IMR-90 (cell line): ENCODE results near the gene HPS6. TPM values are rescaled to one million over a fixed set of nuclear protein-coding genes. Genes with fewer than 3 reads are reported as not detected.

Experiments
- ATAC-seq: fragments of 200-7000 bp; cut with Tn5 transposase; 2 replicates; pipeline ENCODE4 v1.9.1; 2020; ENCODE audit warnings: low read depth, mild to moderate bottlenecking, moderate library complexity
- BruUV-seq: library from RNA; stranded (reverse); fragments of 400-500 nt; replicated peaks from 2 replicates; lab custom pipeline; 2021; lab: Mats Ljungman, UMichigan
- CTCF ChIA-PET: fragments of 300-600 bp; formaldehyde crosslinking; extraction: SDS; loops from one replicate; lab custom pipeline; 2021; ENCODE audit warnings: antibody characterized with exemption; lab: Yijun Ruan, JAX
- POLR2A ChIA-PET: fragments of 300-600 bp; sonication (Branson Sonifier 250); formaldehyde crosslinking; loops from one replicate; lab custom pipeline; 2022; ENCODE audit warnings: antibody characterized with exemption; ENCODE audit not compliant: unreplicated experiment; lab: Charles Lee
- DNase-seq: peaks from one replicate; pipeline ENCODE4 v3.0.0; 2013
- H2AFZ ChIP-seq: replicated peaks from 2 replicates; pipeline ENCODE3; 2013; ENCODE audit warnings: low read length, mild to moderate bottlenecking; ENCODE audit not compliant: poor library complexity
- H2AK5ac ChIP-seq: 2 replicates; pipeline ENCODE4 v1.6.1; 2013; ENCODE audit warnings: low read depth, low read length, inconsistent platforms
- H2AK9ac ChIP-seq: replicated peaks from 2 replicates; pipeline ENCODE3; 2013; ENCODE audit warnings: mild to moderate bottlenecking, low read depth, low read length, moderate library complexity; ENCODE audit not compliant: poor library complexity
- H2BK120ac ChIP-seq: 2 replicates; pipeline ENCODE4 v1.6.1; 2013; ENCODE audit warnings: low read depth, low read length, inconsistent platforms
- H2BK15ac ChIP-seq: 3 replicates; pipeline ENCODE4 v1.6.1; 2013; ENCODE audit warnings: low read depth, low read length, inconsistent platforms
- H2BK20ac ChIP-seq: 2 replicates; pipeline ENCODE4 v1.6.1; 2013; ENCODE audit warnings: low read depth, mild to moderate bottlenecking, inconsistent platforms, low read length, moderate library complexity
- H2BK5ac ChIP-seq: 2 replicates; pipeline ENCODE4 v1.6.1; 2013; ENCODE audit warnings: mild to moderate bottlenecking, low read depth, low read length, inconsistent platforms; ENCODE audit not compliant: poor library complexity, severe bottlenecking
- H3K14ac ChIP-seq: replicated peaks from 2 replicates; pipeline ENCODE4 v1.6.1; 2013; ENCODE audit warnings: low read depth, low read length, inconsistent platforms
- H3K18ac ChIP-seq: 2 replicates; pipeline ENCODE4 v1.6.1; 2013; ENCODE audit warnings: low read depth, low read length, control low read depth
- H3K23ac ChIP-seq: 2 replicates; pipeline ENCODE4 v1.6.1; 2013; ENCODE audit warnings: low read depth, low read length, inconsistent platforms
- H3K27ac ChIP-seq: 2 replicates; pipeline ENCODE4 v1.5.1; 2013; ENCODE audit warnings: mild to moderate bottlenecking, control low read depth, low read length; ENCODE audit not compliant: insufficient read depth
- H3K27me3 ChIP-seq: 2 replicates; pipeline ENCODE4 v1.6.1; 2013; ENCODE audit warnings: low read length; ENCODE audit not compliant: control insufficient read depth, insufficient read depth
- H3K36me3 ChIP-seq: 2 replicates; pipeline ENCODE4 v1.6.1; 2013; ENCODE audit warnings: low read length, mixed read lengths; ENCODE audit not compliant: control insufficient read depth, insufficient read depth
- H3K4ac ChIP-seq: 2 replicates; pipeline ENCODE4 v1.6.1; 2013; ENCODE audit warnings: low read depth, low read length, inconsistent platforms
- H3K4me1 ChIP-seq: 2 replicates; pipeline ENCODE4 v1.6.1; 2013; ENCODE audit warnings: low read length, mixed read lengths; ENCODE audit not compliant: control insufficient read depth, insufficient read depth
- H3K4me2 ChIP-seq: 2 replicates; pipeline ENCODE4 v1.6.1; 2013; ENCODE audit warnings: low read depth, mild to moderate bottlenecking, control low read depth, low read length, moderate library complexity
- H3K4me3 ChIP-seq: 2 replicates; pipeline ENCODE4 v1.5.1; 2013; ENCODE audit warnings: low read depth, mild to moderate bottlenecking, control low read depth, low read length, moderate library complexity; ENCODE audit not compliant: insufficient read depth
- H3K56ac ChIP-seq: 2 replicates; pipeline ENCODE4 v1.6.1; 2013; ENCODE audit warnings: low read length, inconsistent platforms; ENCODE audit not compliant: insufficient read depth; ENCODE audit errors: extremely low read depth
- H3K79me1 ChIP-seq, 2 experiments: 2 replicates each; pipeline ENCODE4 v1.6.1; 2013; ENCODE audit warnings: low read length in 2 of 2, inconsistent platforms in 1 of 2, low read depth in 1 of 2
- H3K9ac ChIP-seq: 2 replicates; pipeline ENCODE4 v1.6.1; 2013; ENCODE audit warnings: low read depth, low read length, control low read depth
- H3K9me1 ChIP-seq: 2 replicates; pipeline ENCODE4 v1.6.1; 2013; ENCODE audit warnings: low read length, inconsistent platforms; ENCODE audit not compliant: insufficient read depth
- H3K9me3 ChIP-seq: 2 replicates; pipeline ENCODE4 v1.6.1; 2013; ENCODE audit warnings: low read length; ENCODE audit not compliant: control insufficient read depth, insufficient read depth
- H4K20me1 ChIP-seq: 2 replicates; pipeline ENCODE4 v1.6.1; 2013; ENCODE audit warnings: low read length, inconsistent platforms; ENCODE audit not compliant: insufficient read depth
- H4K5ac ChIP-seq: 2 replicates; pipeline ENCODE4 v1.6.1; 2013; ENCODE audit warnings: mild to moderate bottlenecking, low read depth, low read length, control low read depth
- H4K8ac ChIP-seq, 2 experiments: 2 replicates each; pipeline ENCODE4 v1.6.1; 2013; ENCODE audit warnings: low read depth in 2 of 2, low read length in 2 of 2, control low read depth in 1 of 2, inconsistent platforms in 1 of 2
- H4K91ac ChIP-seq: 2 replicates; pipeline ENCODE4 v1.6.1; 2013; ENCODE audit warnings: low read depth, low read length, inconsistent platforms; ENCODE audit not compliant: insufficient read depth
- BHLHE40 ChIP-seq: fragments of 150-350 bp; IDR thresholded peaks from 2 replicates; pipeline ENCODE4 v1.6.1; 2016; ENCODE audit warnings: mild to moderate bottlenecking, low read depth, low read length
- ELK1 ChIP-seq: fragments of 150-350 bp; IDR thresholded peaks from 2 replicates; pipeline ENCODE4 v1.6.1; 2016; ENCODE audit warnings: low read depth, mild to moderate bottlenecking, low read length, moderate library complexity, borderline replicate concordance
- MAFK ChIP-seq: IDR thresholded peaks from 2 replicates; pipeline ENCODE4 v1.6.1; 2012; ENCODE audit warnings: low read depth, low read length, improper control_type of control experiment
- MAZ ChIP-seq: IDR thresholded peaks from 2 replicates; pipeline ENCODE4 v1.6.1; 2012; ENCODE audit warnings: low read depth, mild to moderate bottlenecking, low read length, improper control_type of control experiment, moderate library complexity, borderline replicate concordance
- RCOR1 ChIP-seq: IDR thresholded peaks from 2 replicates; pipeline ENCODE4 v1.6.1; 2012; ENCODE audit warnings: mild to moderate bottlenecking, low read length, improper control_type of control experiment; ENCODE audit not compliant: insufficient replicate concordance
- USF2 ChIP-seq: fragments of 150-350 bp; IDR thresholded peaks from 2 replicates; pipeline ENCODE4 v1.6.1; 2017; ENCODE audit warnings: mild to moderate bottlenecking, antibody characterized with exemption, low read length, low read depth
- WGBS, 2 experiments: methylation state at CpG; one replicate each; pipeline versions ENCODE4 v1.1.5 to v1.1.7; 2013; ENCODE audit warnings: missing lambda C conversion rate in 2 of 2; ENCODE audit not compliant: insufficient read length in 1 of 2; ENCODE audit errors: extremely low coverage in 2 of 2; 5-methylcytosine and 5-hydroxymethylcytosine counted together
- dilution Hi-C: fragments of 300-500 bp; cut with HindIII; formaldehyde crosslinking; loops from one replicate; pipeline ENCODE4 v1.14.3; 2018; ENCODE audit warnings: low sequenced_read_pairs; ENCODE audit not compliant: unreplicated experiment
- in situ Hi-C: fragments of 300-500 bp; cut with MboI; formaldehyde crosslinking; loops from 3 replicates; pipeline ENCODE4 v1.14.3; 2019; ENCODE audit warnings: low sequenced_read_pairs, inconsistent platforms, mixed read lengths
- intact Hi-C: fragments of 100-400 bp; cut with micrococcal nuclease; formaldehyde crosslinking; loops from 2 replicates; pipeline ENCODE4 v1.10.0; 2022
- polyA plus RNA-seq, 3 experiments: library from polyadenylated mRNA; depleted of rRNA; stranded (reverse); fragments of >200 nt; gene quantifications; 2 replicates each; pipeline ENCODE4 v1.2.3, GENCODE V29; 2012; ENCODE audit warnings: low replicate concordance in 1 of 3
- total RNA-seq: library from RNA; depleted of rRNA; stranded (reverse); fragments of >200 nt; gene quantifications from 2 replicates; pipeline ENCODE4 v1.2.3, GENCODE V29; 2012

HPS6 gene
- total and polyA plus RNA-seq, 2 of the 4 experiments (the other 2 are of a cell fraction), result 10.5 to 23.1 TPM

- Histone ChIP-seq H4K91ac (peak overlapping the region; percentile 39; the same call in 1 of the 2 replicates), H2AK5ac (peak overlapping the region; percentile 72), H3K14ac (peak overlapping the region; percentile 64), H3K9ac (peak overlapping the region; percentile 98), H3K9me1 (peaks cover 25% of the 10 kb centered on the region), H2BK20ac (no peak overlapping the region), H4K8ac (0 out of 4 replicates have a peak overlapping the region, but pooled peaks of 1 of the 2 experiments have one; percentile 56), H3K4me1 (peaks cover 36% of the 10 kb centered on the region), H3K4me3 (peak overlapping the region; percentile 92), H3K9me3 (no peaks in the 10 kb centered on the region), H2BK120ac (no peak overlapping the region), H4K5ac (no peak overlapping the region; the same call in 1 of the 2 replicates), H4K20me1 (peaks cover 68% of the 10 kb centered on the region), H2BK5ac (peak overlapping the region; percentile 82), H2BK15ac (no peak overlapping the region), H2AFZ (peak overlapping the region; percentile 90), H3K23ac (peak overlapping the region; percentile 79), H3K18ac (peak overlapping the region; percentile 54; the same call in 1 of the 2 replicates), H3K79me1 (peaks cover 26 to 85% of the 10 kb centered on the region in 2 experiments; a peak in 3 of 4 replicates), H3K4ac (peak overlapping the region; percentile 84), H3K27me3 (no peaks in the 10 kb centered on the region), H3K36me3 (peaks cover 26% of the 10 kb centered on the region), H3K27ac (peak overlapping the region; percentile 94), H3K4me2 (peak overlapping the region; percentile 89), H3K56ac (peak overlapping the region; percentile 71; the same call in 1 of the 2 replicates), H2AK9ac (peak overlapping the region; percentile 96)
- 0% methylated on average over 3 of the region's 45 CpGs; no CpG with 5 or more reads in 1 of the 2 experiments for WGBS, 2 experiments
- ATAC-seq, result peak; percentile 4
- in situ Hi-C loops, result no loop called here
- DNase-seq, result no peak
- dilution Hi-C loops, result no loop called here
- POLR2A ChIA-PET, result interaction anchor here (0.7 kb wide), 1 partner anchor 8 kb away, joined by 8 read pairs; no protein-coding TSS in a partner anchor
- intact Hi-C loops, result no loop called here
- TF ChIP-seq MAZ, result no peak
- TF ChIP-seq BHLHE40, result no peak
- TF ChIP-seq RCOR1, result no peak
- TF ChIP-seq MAFK, result no peak
- no peak for TF ChIP-seq ELK1
- TF ChIP-seq USF2, result no peak
- no TSS peak for BruUV-seq
- CTCF ChIA-PET, result no interaction called here
These were observed 49.1 kb downstream of the HPS6 start for GRCh38 chr10:102113956-102114857.
